B cell (primary cell): ENCODE results near the gene CPED1.
"Not testable (repeated sequence)": the region's sequence is repeated elsewhere in the genome, so short reads cannot be mapped to it uniquely, and the experiment has no call there.

Experiments used
- CTCF ChIP-seq: fragments of 200-600 bp; IDR thresholded peaks from one replicate; pipeline ENCODE4 v1.8.0; 2022; ENCODE audit warnings: antibody characterized with exemption, mild to moderate bottlenecking
- EZH2 ChIP-seq: IDR thresholded peaks from 2 replicates; pipeline ENCODE4 v1.6.1; 2012; ENCODE audit warnings: borderline replicate concordance, low read depth, mild to moderate bottlenecking, moderate library complexity, low read length; ENCODE audit not compliant: insufficient read depth, poor library complexity, severe bottlenecking

- not testable (repeated sequence) for TF ChIP-seq CTCF, EZH2
These were observed 48.3 kb downstream of the CPED1 start for GRCh38 chr7:121036776-121037175.
